Vagina (tissue), 2 donors: ENCODE data around the gene F7. TPM values are rescaled to one million over a fixed set of nuclear protein-coding genes. Genes with fewer than 3 reads are reported as not detected.

Source experiments
- DNase-seq, 2 donors: peaks; one replicate each; pipeline ENCODE4 v3.0.0-alpha.2; 2017; ENCODE audit errors: extremely low spot score in 2 of 2
- H3K27ac ChIP-seq: fragments of 200-600 bp; sonication (generic); one replicate; pipeline ENCODE4 v1.5.1; 2019
- H3K27me3 ChIP-seq: fragments of 200-600 bp; sonication (generic); one replicate; pipeline ENCODE4 v1.5.1; 2019
- H3K36me3 ChIP-seq, 2 donors: fragments of 200-600 bp; sonication (generic); one replicate each; pipeline ENCODE4 v1.5.1; 2017 to 2019
- H3K4me1 ChIP-seq: fragments of 200-600 bp; sonication (generic); one replicate; pipeline ENCODE4 v1.5.1; 2019
- H3K4me3 ChIP-seq, 2 donors: fragments of 200-600 bp; sonication (generic); 1 replicate in 1 of 2; 2 replicates in 1 of 2; pipeline ENCODE4 v1.5.1; 2016 to 2019
- H3K9me3 ChIP-seq: fragments of 200-600 bp; sonication (generic); one replicate; pipeline ENCODE4 v1.5.1; 2019
- POLR2A ChIP-seq, 2 donors: fragments of 450-650 bp; IDR thresholded peaks; one replicate each; pipeline ENCODE4 v1.6.1; 2017; ENCODE audit warnings: antibody characterized with exemption in 2 of 2, mild to moderate bottlenecking in 2 of 2, moderate library complexity in 2 of 2
- POLR2AphosphoS5 ChIP-seq, 2 donors: sonication (generic); formaldehyde crosslinking; IDR thresholded peaks; one replicate each; pipeline ENCODE4 v1.9.0; 2017; ENCODE audit warnings: antibody characterized with exemption in 2 of 2, mild to moderate bottlenecking in 2 of 2, low read depth in 1 of 2; ENCODE audit not compliant: insufficient read depth in 1 of 2
- intact Hi-C: fragments of 100-400 bp; cut with DNase I; formaldehyde crosslinking; loops from one replicate; pipeline ENCODE4 v1.15.1; 2023
- total RNA-seq: library from RNA; depleted of rRNA; stranded (reverse); fragments of >200 nt; gene quantifications from one replicate; pipeline ENCODE4 v1.2.3, GENCODE V29; 2016
- TF ChIP-seq, protein P1 (sequence below), 3 experiments: fragments of 450-650 bp in 2 of 3; fragments of 200-600 bp in 1 of 3; sonication (generic) in 1 of 3; IDR thresholded peaks; one replicate each; pipeline ENCODE4 v1.5.1; 2017 to 2019; ENCODE audit warnings: antibody characterized with exemption in 3 of 3, mild to moderate bottlenecking in 2 of 3, moderate library complexity in 2 of 3

The F7 gene
- total RNA-seq, 1 donor from 2014 or later, result not detected

DNA sequence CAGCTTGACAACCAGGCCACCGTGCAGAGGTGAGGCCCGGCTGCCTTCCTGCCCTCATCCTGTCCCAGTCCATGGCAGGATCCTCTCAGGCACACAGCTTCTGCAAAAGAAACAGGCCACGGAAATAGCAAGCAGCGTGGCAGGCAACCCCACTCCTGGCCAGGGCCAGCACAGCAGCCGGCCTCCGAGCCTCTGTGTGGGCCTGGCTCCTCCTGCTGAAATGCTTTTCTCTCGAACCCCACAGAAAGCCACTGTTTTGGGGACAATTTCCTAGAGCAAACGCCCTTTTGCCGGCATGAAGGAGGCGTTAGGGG lies 39.5 kb upstream of the F7 start:
- H3K4me3 ChIP-seq, result no peak overlapping the region

DNA sequence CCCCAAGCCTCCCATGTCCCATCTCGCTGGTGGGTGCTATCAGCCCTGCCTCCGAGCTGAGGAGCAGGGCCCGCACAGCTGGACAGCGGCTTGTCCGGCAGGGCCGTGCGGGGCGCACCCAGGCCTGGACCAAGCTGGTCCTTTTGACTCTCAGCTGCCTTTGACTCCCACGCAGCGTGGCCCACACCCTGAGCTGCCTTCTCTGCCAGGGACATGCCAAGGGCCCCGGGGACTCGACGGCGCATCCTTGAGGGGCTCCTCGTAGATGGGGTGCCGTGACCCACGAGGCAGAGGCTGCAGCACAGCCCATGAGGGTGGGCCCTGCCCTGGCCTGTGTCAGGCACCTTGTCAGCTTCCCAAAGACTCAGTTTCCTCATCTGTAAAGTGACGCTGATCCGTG lies 38.8 kb upstream of the F7 start:
- Histone ChIP-seq H3K36me3 (peaks cover 0 to 3% of the 10 kb centered on the region in 2 donors), H3K4me1 (no peaks in the 10 kb centered on the region), H3K27ac (no peak overlapping the region), H3K9me3 (no peaks in the 10 kb centered on the region), H3K27me3 (no peaks in the 10 kb centered on the region), H3K4me3 (no peak overlapping the region)
- intact Hi-C loops, result no loop called here
- TF ChIP-seq POLR2AphosphoS5 (IDR thresholded peaks at IDR 0.05; ENCODE audit: insufficient read depth in 1 of 2, low read depth in 1 of 2) (no peak), POLR2A (IDR thresholded peaks at IDR 0.05) (no peak)
- TF ChIP-seq, protein P1, sequence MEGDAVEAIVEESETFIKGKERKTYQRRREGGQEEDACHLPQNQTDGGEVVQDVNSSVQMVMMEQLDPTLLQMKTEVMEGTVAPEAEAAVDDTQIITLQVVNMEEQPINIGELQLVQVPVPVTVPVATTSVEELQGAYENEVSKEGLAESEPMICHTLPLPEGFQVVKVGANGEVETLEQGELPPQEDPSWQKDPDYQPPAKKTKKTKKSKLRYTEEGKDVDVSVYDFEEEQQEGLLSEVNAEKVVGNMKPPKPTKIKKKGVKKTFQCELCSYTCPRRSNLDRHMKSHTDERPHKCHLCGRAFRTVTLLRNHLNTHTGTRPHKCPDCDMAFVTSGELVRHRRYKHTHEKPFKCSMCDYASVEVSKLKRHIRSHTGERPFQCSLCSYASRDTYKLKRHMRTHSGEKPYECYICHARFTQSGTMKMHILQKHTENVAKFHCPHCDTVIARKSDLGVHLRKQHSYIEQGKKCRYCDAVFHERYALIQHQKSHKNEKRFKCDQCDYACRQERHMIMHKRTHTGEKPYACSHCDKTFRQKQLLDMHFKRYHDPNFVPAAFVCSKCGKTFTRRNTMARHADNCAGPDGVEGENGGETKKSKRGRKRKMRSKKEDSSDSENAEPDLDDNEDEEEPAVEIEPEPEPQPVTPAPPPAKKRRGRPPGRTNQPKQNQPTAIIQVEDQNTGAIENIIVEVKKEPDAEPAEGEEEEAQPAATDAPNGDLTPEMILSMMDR (IDR thresholded peaks at IDR 0.05), result no peak
- no peak for DNase-seq

More for the DNA sequence above, 39.5 kb upstream of the F7 start:
- Histone ChIP-seq H3K9me3 (no peaks in the 10 kb centered on the region), H3K36me3 (no peaks in the 10 kb centered on the region), H3K27me3 (no peaks in the 10 kb centered on the region), H3K4me1 (no peaks in the 10 kb centered on the region), H3K27ac (no peak overlapping the region)
- intact Hi-C loops, result no loop called here
- DNase-seq, result no peak
- TF ChIP-seq POLR2A (IDR thresholded peaks at IDR 0.05), result no peak
- TF ChIP-seq, protein P1 (IDR thresholded peaks at IDR 0.05), result no peak

DNA sequence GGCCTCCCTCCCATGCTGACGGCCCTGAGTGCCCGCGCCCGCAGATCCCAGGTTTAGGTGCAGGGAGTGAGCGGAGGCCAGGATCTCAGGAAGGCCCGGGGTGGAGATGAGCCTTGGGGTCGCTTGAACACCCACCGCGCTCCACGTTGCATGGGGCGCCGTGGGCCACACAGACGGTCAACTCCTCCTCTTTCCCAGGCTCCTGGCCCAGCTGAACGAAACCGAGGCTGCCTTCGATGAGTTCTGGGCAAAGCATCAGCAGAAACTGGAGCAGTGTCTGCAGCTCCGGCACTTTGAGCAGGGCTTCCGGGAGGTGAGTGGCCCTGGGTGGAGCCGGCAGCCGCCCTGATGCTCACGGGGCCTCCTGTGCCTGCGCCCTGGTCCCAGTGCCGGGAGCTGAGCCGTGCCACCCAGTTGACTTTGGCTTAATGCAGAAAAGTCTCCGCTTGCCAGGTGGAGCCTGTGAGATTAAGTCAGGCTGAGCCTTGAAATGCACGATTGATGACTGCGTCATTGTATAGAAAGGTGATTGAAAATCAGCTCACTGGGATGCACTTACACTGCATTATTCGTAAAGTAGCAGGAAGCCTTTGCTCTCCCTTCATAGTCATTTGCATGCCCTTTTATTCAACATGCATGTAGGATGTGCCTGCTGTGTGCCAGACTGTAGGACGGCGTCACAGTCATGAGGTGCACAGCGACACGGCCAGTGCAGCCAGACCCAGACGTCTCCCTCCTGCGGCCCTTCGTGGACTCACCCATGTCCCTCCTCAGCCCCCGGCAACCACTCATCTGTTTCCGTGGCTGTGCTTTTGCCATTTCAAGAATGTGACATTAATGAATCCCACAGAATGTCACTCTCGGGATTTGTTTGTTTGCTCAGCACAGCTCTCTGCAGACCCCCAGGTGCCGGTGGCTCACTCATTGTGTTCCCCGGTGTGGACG lies 35.5 kb upstream of the F7 start:
- Histone ChIP-seq H3K27ac (no peak overlapping the region), H3K4me1 (no peaks in the 10 kb centered on the region), H3K27me3 (no peaks in the 10 kb centered on the region), H3K36me3 (peaks cover 0 to 11% of the 10 kb centered on the region in 2 donors), H3K4me3 (no peak overlapping the region), H3K9me3 (no peaks in the 10 kb centered on the region)
- intact Hi-C loops, result no loop called here
- DNase-seq, result no peak
- TF ChIP-seq POLR2AphosphoS5 (IDR thresholded peaks at IDR 0.05; ENCODE audit: insufficient read depth in 1 of 2, low read depth in 1 of 2), result no peak
- TF ChIP-seq POLR2A (IDR thresholded peaks at IDR 0.05), result no peak
- TF ChIP-seq, protein P1 (IDR thresholded peaks at IDR 0.05), result no peak

DNA sequence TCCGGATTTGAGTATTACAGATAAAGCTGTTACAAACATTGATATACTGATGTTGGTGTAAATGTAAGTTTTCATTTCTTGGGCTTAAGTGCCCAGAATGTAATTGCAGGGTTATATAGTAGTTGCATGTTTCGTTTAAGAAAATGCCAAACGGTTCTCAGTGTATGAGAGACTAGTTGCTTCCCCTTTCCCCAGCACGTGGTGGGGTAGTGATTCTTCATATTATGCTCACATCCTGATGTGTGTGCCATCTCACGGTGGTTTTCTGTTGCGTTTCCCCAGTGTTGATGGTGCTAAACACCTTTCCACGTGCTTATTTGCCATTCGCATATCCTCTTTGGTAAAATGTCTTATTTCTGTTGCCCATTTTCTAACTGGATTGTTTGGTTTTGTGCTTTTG lies 34.7 kb upstream of the F7 start:
- no peaks in the 10 kb centered on the region for H3K9me3 ChIP-seq
- H3K27ac ChIP-seq, result no peak overlapping the region
- peaks cover 0 to 11% of the 10 kb centered on the region in 2 donors for H3K36me3 ChIP-seq
- intact Hi-C loops, result no loop called here
- no peak for DNase-seq
- no peaks in the 10 kb centered on the region for H3K4me1 ChIP-seq
- TF ChIP-seq POLR2AphosphoS5 (IDR thresholded peaks at IDR 0.05; ENCODE audit: insufficient read depth in 1 of 2, low read depth in 1 of 2), result no peak
- TF ChIP-seq, protein P1 (IDR thresholded peaks at IDR 0.05), result no peak
- no peak for TF ChIP-seq POLR2A (IDR thresholded peaks at IDR 0.05)
- H3K4me3 ChIP-seq, result no peak overlapping the region
- H3K27me3 ChIP-seq, result no peaks in the 10 kb centered on the region

GRCh38 chr13:113072376-113072775 lies 33.2 kb upstream of the F7 start:
- no peak for TF ChIP-seq POLR2AphosphoS5 (IDR thresholded peaks at IDR 0.05; ENCODE audit: insufficient read depth in 1 of 2, low read depth in 1 of 2)
- TF ChIP-seq, protein P1 (IDR thresholded peaks at IDR 0.05), result no peak
- no peak for TF ChIP-seq POLR2A (IDR thresholded peaks at IDR 0.05)
- no peak overlapping the region for H3K4me3 ChIP-seq
- H3K4me1 ChIP-seq, result no peaks in the 10 kb centered on the region
- no peaks in the 10 kb centered on the region for H3K27me3 ChIP-seq
- no peak overlapping the region for H3K27ac ChIP-seq
- intact Hi-C loops, result no loop called here
- no peaks in the 10 kb centered on the region for H3K9me3 ChIP-seq
- no peak for DNase-seq
- H3K36me3 ChIP-seq, result peaks cover 0 to 11% of the 10 kb centered on the region in 2 donors
